ENCODE data around the gene KBTBD12.
"Not testable (repeated sequence)": the region's sequence is repeated elsewhere in the genome, so short reads cannot be mapped to it uniquely, and the experiment has no call there.

KBTBD12 gene, protein sequence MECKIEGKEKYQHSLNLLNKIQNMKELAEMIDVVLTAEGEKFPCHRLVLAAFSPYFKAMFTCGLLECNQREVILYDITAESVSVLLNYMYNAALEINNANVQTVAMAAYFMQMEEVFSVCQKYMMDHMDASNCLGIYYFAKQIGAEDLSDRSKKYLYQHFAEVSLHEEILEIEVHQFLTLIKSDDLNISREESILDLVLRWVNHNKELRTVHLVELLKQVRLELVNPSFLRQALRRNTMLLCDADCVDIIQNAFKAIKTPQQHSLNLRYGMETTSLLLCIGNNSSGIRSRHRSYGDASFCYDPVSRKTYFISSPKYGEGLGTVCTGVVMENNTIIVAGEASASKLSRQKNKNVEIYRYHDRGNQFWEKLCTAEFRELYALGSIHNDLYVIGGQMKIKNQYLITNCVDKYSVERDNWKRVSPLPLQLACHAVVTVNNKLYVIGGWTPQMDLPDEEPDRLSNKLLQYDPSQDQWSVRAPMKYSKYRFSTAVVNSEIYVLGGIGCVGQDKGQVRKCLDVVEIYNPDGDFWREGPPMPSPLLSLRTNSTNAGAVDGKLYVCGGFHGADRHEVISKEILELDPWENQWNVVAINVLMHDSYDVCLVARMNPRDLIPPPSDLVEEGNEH

GRCh38 chr3:127915115-127915936 lies at the start of gene KBTBD12:
KBTBD12 (plus strand) TSS chr3:127915232; CDS start chr3:127923062, 7,830 bp downstream.
- no peak for DNase-seq (ENCODE audit: low read depth in 2 of 2)

DNA sequence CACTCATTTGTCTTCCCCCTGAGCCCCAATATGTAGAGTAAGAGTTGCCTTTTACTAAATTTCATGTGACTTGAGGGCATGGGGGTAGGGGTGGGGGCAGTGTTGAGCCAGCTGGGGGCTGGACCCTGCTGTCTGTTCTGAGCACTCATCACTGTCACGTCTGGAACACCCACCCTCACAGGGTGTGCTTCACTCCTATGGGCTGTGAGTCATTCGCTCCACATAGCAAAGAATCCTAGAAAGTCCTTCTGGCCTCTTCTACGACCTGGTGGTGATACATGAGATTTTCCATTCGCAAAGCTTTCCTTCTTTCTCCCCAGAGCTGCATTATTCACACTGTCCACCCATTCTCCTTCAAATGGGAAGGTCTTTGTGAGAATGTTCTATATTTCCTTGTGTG lies 49.1 kb upstream of the KBTBD12 start:
- no peak for DNase-seq (ENCODE audit: low read depth in 2 of 2)

DNA sequence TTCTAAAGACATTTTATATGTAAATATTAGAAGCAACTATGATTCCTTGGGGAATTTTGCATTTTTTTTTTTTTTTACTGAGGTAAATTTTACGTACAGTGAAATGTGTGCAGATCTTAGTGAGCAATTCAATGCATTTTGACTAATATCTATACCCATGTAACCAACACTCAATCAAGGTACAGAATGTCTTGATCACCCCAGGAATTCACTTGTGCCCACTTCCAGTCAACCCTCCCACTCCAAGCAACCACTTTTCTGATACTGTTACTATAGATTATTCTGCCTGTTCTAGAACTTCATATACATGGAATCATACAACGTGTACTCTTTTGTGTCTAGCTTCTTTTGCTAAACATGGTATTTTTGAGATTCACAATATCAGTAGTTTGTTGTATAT lies 47.6 kb upstream of the KBTBD12 start:
- DNase-seq (ENCODE audit: low read depth in 2 of 2): no peak

GRCh38 chr3:127867986-127868385 lies 47.0 kb upstream of the KBTBD12 start:
- no peak for DNase-seq (ENCODE audit: low read depth in 2 of 2)

DNA sequence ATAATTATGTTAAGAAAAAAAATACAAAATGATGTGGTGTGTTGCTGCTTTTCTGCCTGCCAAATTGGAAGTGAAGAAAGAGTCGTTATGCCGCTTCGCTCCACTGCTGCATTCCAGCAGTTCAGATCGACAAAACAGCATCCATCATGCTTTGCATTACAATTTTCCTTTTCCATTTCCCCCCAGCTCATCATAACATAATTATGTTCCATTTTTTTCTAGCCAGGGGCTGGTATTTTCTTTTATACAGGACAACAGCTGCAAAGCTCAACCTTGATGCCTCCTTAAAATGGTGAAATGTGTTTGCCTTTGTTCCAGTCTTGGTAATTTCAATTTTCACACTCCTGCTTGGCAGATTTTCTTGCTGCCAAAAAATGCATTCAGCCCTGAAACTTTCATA lies 44.9 kb upstream of the KBTBD12 start:
- no peak for DNase-seq (ENCODE audit: low read depth in 2 of 2)

- not testable (repeated sequence) for DNase-seq (ENCODE audit: low read depth in 2 of 2)
Observed at GRCh38 chr3:127874097-127874496, 40.9 kb upstream of the KBTBD12 start.

- DNase-seq (ENCODE audit: low read depth in 2 of 2): no peak
Observed at GRCh38 chr3:127881586-127881985, 33.4 kb upstream of the KBTBD12 start.

GRCh38 chr3:127884041-127884440 lies 31.0 kb upstream of the KBTBD12 start:
- DNase-seq (ENCODE audit: low read depth in 2 of 2): no peak

DNA sequence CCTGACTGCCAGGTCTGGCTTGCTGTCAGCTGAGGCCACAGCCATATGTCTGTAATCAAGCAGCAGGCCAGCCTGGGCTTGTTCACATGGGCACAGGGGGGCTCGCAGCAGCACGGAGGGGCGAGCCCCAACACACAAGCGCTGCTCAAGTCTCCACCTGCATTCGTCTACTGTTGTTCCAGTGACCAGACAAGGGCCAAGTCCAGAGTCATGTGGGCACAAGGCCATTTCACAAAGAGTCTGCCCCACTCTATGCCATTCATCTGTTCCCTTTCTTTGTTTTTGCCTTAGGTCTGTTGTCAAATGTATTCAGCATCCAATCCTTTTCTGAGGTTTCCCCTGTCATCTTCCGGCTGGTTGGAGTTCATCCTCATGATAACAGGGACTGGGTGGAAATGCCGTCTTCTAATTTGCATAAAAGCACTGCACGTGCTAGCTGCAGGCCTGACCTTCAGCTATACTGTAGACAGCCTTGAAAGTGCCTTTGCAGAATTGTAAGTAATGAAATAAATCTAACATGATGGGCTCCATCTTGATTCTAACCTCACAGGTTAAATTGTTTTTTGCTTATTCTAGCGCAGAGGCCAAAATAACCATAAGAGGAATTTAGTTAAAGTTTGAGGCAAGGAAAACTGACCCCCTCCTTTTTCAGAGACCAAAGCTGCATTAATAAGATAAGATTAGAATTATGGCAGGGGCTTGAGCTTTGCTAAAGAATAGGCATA lies 28.6 kb upstream of the KBTBD12 start:
- DNase-seq (ENCODE audit: low read depth in 2 of 2): no peak

DNA sequence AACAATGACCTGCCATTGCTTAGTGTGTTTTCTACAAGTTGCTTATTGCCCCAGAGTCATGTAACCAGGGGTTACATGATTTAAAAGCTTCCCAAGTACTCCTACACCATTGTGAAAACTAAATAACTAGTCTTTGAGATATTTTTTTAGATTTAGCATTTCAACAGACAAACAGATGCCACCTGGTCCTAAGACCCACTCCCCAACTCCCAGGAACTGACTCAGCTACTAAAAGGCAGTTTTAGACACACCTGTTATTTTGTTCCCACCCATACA lies 28.1 kb upstream of the KBTBD12 start:
- no peak for DNase-seq (ENCODE audit: low read depth in 2 of 2)

DNA sequence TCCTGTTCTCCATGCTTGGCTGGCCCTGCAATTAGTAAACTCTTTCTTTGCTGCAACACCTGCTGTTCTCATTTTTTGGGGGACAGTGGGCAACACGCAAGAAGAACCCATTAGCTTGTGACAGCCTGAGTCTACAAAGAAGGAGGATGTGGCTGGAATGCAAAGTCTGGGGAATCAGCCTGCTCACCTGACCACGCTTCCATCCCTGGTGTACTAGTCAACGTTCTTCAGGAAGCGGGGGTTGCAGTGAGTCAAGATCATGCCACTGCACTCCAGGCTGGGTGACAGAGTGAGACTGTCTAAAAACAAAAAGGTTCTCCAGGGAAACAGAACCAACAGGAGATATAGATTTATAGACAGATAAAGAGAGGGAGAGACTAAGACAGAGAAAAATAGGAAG lies 27.7 kb upstream of the KBTBD12 start:
- no peak for DNase-seq (ENCODE audit: low read depth in 2 of 2)

DNA sequence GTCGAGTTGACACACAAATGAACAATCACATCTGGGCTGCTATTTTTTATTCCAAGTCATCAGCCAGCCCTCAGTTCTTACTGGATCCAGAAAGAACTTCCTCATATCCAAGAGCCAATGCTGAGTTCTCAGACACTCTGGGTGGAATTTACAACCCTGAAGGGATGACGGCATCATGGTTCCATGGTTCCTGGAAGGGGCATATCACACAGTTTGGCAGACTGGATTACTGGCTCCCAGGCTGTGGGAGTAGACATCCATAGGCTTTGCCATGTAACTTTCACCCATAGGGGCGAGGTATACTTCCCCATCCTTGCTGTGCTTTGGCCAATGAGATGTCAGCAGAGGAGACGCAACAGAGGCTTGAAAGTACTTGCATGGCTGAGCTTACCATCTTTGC lies 26.9 kb upstream of the KBTBD12 start:
- DNase-seq (ENCODE audit: low read depth in 2 of 2): no peak

DNA sequence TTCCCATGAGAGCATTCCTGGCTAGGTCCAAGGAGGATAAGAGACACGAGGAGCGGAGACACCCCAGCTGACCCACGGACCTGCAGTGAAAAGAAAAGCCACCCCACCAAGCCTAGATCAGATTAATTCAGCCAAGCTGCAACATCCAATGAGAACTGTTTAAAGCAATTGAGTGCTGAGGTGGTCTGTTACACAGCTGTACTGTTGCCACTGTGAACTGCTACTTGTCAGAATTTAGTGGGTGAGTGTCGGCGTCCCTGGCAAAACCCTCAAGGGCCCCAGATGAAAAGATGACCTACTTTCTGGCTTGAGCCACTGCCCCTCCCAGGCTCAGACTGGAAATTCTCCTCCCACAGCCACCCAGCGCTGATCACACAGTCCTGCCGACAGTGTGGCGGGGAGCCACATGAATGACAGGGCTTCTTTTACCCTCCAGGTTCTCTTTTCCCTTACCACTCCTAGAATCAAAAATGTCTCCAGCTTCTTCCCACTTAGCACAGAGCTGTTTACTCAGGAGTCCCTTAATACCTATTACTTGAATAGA lies 26.4 kb upstream of the KBTBD12 start:
- no peak for DNase-seq (ENCODE audit: low read depth in 2 of 2)

- DNase-seq (ENCODE audit: low read depth in 2 of 2): no peak
Observed at GRCh38 chr3:127889461-127889863, 25.6 kb upstream of the KBTBD12 start.

- DNase-seq (ENCODE audit: low read depth in 2 of 2): no peak
Observed at GRCh38 chr3:127889976-127890650, 24.9 kb upstream of the KBTBD12 start.

DNA sequence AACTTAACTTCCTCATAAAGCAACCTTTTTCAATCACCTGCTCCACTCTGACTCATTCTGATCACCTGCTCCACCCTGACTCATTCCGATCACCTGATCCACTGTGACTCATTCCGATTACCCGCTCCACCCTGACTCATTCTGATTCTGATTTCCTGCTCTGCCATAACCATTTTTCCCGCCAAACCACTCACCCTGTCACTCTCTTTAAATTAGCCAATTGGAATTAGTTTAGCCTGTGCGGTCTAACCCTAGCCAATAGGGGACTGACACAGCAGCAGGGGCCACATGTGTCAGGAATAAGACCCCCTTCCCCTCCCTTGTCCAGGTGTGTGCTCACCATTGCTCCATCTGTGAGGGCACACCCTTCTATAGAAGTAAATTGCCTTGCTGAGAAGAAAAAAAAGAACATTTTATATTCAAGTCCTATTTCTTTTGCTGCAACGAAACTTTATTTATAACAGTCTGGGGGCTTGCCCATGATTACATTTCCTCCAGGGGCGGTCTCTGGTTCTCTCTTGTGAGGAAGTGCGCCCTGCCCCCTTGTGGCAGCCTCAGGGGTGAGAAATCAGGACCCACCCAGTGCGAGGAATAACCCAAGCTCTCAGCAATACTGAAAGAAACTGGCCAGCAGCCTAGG lies 24.3 kb upstream of the KBTBD12 start:
- not testable (repeated sequence) for DNase-seq (ENCODE audit: low read depth in 2 of 2)

- no peak for DNase-seq (ENCODE audit: low read depth in 2 of 2)
Observed at GRCh38 chr3:127894481-127894880, 20.6 kb upstream of the KBTBD12 start.

DNA sequence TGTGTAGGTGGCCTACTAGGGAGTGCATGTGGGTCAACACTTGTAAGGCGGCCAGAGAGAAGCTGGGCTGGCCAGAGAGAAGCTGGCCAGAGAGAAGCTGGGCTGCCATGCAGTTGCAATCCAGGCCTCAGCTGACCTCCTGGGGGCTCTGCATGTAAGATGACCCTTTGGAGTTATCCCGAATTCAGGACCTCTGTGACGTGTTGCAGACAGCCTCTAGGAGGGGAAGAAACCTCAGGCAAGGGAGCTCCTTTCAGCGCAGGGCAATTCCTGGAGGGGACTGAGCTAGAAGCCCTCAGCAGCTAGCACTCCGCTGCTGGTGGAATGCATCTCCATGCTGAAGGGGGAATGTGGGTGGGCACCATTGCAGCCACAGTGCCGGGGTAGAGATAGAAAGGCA lies 15.8 kb upstream of the KBTBD12 start:
- no peak for DNase-seq (ENCODE audit: low read depth in 2 of 2)

DNA sequence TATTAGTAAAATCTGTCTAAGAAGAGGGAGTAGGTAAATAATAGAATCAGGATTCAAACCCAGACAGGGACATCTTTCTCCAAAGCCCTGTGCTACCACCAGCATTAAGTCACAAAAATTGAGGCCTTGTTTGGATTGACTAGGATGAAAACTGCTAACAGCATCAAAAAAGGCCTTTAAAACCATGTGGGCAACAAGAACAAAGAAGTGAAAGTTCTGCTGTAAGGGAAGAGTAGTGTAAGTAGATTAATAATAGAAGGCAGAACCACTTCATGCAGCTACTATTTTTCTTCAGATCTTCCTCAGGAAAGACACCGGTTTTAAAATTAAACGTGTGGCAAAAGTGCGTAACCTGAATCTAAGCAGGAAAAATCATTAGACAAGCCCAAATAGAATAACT lies 15.3 kb upstream of the KBTBD12 start:
- DNase-seq (ENCODE audit: low read depth in 2 of 2): no peak

DNA sequence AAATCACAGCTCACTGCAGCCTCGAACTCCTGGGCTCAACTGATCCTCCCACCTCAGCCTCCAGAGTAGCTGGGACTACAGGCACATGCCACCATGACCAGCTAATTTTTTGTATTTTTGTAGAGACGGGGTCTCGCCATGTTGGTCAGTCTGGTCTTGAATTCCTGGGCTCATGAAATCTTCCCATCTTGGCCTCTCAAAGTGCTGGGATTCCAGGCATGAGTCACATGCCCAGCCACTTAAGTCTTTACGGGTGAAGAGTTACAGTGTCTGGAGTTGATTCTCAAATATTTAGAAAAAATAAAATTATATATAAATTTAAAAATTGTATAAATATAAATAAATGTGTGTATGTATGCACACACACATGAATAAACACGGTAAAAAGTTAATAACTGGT lies 14.5 kb upstream of the KBTBD12 start:
- DNase-seq (ENCODE audit: low read depth in 2 of 2): no peak

DNA sequence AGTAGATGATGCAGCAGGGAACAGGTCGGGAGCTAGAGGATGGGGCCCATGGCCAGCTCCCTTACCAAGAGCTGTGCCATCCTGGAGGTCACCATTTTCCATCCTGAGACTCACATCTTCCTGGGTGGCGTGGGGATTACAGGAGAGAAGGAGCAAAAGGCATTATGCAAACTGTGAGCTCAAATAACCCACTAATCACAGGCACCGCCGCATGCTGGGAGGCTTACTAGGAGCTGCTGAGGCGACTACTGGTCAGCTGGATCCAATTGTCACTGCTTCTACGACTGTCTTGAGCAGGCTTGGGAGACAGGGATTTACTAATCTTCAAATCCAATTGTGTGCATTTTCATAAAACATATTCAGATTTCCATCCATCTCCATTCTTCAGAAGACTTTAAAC lies 12.5 kb upstream of the KBTBD12 start:
- no peak for DNase-seq (ENCODE audit: low read depth in 2 of 2)
